GM19467 (cell line): ENCODE data around the gene SMARCD3.

ENCODE experiments used
- ATAC-seq: cut with Tn5 transposase; IDR thresholded peaks from one replicate; pipeline ENCODE4 v1.9.1; 2021; ENCODE audit warnings: mild to moderate bottlenecking, moderate library complexity; ENCODE audit not compliant: unreplicated experiment

SMARCD3 gene

DNA sequence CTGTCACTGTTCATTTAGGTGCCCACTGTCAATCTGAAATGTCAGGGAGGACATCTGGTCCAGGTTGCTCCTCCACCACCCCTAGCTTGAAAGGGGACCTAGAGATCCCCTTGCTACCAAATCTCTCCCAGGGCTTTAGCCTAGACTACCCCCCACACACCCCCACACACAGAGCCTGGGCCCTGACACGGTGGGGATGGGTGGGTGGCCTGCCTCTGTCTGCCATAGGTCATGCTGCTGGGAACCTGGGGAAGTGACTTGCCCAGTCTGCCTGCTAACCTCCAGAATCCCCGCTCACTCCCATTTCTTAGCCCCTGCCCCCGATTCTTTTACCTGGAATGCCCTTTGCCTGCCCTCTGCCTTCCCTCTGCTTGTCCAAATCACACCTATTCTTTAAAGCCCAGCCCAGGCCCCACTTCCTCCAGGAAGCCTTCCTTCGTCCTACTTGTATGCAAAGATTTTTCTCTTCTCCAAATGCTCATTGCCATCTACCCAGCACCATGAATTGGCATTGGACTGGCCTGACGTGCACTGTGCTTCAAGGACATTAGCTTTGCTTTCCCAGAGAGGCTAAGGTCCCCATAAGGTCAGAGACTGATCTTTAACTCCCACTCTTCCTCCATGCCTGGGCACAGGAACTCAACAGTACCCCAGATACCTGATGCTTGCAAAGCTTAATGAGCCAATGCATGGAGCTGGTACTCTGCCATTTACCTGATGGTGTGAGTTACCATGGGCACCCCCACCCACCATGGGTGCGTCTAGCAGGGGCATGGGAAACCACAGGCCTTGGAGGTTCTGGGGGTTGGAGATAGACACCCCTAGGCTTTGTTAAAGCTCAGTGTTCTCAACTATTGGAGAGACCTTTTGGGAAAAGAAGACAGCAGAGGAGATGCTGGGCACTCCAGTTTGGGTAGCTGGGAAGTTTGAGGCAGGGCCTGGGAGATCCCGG is 2.0 kb upstream of the SMARCD3 start:
- ATAC-seq: no peak

DNA sequence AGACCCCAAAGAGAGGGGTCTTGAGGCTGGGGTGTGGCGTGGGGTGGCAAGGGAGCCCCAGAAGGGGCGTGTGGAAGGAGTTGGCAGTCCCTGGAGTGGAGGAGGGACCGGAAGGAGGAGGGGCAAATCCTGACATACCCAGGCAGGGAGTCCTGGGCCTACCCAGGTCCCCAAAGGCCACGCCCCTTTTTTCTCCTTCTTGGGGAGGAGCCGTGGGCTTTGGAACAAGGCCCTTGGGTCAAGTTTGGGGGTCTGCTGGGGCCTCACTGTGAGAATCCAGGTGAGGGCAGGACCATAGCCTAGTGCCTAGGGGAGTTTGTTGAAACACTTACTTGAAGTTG is 1.2 kb upstream of the SMARCD3 start:
- ATAC-seq: no peak

DNA sequence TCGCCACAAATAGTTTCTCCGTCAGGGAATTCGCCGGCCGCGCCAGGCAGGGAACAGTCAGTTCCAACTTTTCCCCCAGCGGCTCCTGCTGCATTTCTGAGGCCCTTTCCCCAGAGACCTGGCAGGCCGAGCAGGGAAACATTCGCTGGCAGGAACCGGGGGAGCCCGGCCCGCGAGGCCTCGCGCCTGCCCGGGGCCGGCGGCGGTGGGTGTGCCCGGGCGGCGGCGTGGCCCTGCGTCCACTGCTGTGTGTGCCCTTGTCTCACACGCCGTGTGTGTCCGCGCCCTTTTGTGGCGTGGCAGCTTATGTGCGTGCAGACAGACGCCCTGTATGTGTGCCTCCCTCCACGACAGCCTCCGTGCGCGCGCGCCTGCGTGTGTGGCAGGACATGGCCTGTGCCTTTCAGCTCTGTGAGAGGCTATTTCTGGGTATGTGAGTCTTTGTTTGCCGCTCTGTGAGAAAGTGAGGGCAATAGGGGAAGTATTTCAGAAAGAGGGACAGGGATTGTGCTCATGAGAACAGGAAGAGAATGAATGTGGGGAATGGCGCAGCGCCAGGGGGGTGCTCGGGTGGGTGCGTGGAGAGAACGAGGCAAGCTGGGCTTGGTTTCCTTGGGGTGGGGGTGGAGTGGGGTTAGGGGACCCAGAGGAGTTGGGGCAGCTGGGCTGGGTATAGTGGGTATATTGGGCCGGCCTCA is 689 bp upstream of the SMARCD3 start:
- ATAC-seq: no peak

DNA sequence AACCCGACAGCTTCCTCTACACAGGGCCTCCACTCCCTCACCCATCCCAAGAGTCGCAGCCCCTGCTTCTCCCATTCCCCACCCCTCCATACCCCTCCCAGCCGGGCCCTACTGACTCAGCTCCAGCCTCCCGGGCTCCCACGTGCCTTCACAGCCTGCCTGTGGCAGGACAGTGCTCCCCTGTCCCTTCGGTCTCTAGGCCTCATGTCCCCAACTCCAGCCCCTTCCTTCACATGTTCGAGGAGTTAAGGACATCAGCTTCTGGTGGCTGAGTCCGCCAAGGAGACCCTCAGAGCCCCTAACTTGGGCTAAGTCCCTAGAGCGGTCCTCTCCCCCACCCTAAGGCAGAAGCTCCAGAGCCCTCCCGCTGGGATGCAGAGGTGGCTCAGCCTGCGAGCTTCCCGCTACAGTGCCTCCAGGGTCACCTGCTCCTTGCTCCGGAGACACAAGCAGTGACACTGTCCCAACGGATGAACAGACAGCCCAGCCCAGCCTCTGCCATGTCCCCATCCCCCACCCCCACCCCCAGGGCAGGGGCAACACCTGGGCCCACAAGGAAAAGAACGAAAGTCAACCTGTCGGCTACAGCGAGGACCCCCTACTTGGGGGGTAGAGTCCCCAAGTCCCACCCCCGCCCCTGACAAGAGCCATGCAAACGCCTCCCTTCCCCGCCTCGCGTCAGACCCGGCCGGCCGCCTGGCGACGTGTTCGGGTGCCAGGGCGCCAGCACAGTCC is 716 bp downstream of the SMARCD3 start:
- no peak for ATAC-seq

DNA sequence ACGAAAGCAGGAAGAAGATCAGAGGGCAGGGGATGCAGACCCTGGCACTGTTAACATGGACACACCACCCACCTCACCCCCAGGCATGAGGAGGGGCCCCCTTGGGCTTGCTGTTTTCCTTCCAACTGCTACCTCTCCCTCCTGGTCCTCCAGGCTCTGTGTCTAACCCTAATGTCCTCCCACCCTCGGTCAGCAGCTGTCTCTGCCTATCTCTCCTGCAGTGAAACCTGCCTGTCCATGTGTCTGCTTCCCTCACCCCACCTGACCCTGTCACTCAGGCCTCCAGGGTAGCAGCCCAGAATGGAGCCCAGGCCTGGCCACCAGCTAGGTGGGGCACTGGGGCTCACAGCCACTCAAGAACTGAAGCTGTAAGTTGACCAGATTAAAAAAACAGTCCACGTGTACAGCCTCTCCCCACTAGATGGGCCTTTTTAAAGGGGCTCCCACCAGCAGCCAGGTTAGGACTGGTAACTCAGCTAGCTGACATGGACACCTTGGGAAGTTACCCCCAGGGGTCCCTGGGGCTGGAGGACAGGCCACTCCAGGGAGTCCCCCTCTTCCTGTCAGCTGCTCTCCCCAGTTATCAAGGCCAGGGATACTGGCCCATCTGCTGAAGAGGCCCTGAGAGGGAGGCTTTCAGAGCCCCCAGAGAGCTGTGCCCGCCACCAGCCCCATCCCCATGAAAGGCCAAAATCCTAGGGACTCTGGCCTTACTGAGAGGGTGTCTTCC is 1.5 kb downstream of the SMARCD3 start:
- no peak for ATAC-seq

DNA sequence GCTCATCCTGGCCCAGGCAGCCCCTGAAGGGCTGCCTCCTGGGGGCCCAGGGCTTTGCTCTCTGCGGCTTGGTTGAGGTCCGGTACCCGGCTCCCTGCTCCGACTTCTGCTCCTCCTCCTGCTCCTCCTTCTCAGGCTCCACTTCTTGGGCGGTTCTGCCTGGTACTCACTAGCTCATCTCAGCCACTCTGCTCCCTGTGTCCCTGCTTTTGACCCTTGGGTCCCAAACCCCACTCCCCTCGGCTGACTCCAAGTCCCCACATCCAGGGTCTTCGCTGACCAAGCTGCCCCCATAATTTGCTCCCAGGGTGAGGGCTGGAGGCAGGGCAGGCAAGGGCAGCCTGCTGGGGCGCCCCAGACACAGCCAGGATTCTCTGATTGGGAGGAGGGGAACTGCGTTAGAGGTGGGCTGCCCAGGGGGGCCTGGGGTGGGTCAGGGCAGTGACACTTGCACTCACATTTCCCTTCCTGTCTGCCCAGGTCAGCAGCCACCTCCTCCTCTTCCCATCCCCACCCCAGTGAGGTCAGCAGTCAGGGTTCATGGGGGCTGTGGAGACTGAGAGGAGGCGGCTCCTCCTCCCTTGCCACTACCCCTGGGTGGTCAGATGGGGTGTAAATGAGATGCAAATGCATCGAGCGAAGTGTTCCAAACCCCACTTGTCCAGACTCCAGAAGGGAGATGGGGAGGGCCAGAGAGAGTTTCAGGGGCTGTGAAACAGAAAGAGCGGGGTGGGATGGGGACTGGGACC is 2.2 kb downstream of the SMARCD3 start:
- ATAC-seq: no peak

DNA sequence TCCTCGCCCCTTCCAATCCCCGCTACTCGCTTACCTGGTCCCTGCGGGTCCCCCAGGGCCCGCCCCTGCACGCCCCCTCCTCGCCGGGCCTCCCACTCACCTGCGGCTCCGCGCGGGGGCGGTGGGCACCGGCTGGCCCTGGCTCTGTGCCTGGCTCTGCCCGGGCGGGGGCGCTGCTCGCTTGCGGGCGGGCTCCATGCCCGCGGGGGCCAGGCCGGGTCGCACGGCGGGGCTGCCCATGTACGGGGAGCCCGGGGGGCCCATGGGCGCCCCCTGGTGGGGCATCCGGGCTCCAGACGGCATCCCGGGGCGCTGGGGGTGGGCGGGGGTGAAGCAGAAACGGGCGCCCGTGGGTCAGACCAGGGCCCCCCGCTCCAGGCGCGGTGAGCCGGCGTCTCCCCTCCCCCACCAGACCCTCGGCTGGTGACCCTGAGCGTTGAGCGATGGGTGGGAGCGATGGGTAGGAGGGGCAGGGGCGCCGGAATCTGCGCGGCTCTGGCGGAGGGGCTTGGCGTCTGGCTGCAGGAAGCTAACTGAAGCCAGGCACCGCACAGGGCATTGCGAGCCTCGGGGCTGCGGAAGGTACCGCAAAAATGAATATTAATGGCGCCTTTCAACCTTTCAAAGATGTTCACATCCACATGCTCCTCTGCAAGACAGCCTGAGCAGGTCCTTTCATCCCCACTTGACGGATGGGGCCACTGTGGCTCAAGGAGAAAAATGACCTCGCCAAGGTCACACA is 3.0 kb downstream of the SMARCD3 start:
- no peak for ATAC-seq

DNA sequence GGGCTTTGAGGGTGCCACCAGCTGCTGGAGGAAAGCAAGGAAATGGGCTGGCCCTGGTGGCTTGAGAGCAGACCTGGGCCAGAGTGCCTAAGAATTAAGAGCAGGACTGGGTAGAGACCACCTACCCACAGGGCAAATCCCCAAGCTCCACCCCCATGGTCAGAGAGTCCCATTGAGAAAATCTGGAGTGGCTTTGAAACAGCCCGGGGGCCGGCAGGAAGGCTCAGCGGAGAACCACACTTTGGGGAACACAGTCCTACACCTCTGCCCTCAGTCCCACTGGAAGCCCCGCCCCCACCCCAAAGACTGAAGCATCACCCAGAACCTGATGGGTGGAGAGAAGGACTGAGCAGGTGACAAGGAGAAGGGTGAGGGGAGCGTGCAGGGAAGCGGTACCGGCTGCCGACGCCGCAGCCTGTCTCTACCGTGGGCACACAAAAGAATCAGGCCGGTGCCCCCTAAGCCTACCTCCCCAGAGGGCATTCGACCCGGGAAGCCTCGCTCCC is 3.6 kb downstream of the SMARCD3 start:
- no peak for ATAC-seq

DNA sequence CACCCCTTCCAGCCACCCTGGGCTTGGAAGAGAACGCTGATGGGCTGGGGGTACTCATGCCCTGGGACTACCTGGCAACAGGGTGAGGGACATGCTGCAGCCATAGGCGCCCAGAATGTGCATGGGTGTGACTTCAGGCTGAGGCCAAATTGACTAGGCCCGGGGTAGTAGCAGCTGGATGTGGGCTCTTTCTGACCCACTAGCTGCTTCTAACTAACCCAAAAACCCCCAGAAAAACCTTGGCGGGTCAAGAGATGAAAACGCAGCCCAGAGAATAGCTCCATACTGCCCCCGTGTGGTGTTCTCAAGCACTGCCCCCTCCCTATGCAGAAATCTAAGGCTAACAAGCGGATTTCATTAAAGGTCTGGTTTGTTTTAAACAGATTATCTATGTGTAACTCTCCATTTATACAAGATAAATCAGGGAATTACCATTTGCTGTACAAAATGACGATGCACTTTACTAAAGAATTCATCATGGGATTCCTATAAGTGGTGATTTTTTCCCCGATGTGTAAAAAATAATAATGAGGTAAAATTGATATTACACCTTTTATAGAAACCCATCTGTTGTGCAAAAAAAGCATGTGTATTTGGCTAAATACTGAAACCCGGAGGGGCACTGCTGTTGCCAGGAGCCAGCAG is 4.2 kb downstream of the SMARCD3 start:
- no peak for ATAC-seq

DNA sequence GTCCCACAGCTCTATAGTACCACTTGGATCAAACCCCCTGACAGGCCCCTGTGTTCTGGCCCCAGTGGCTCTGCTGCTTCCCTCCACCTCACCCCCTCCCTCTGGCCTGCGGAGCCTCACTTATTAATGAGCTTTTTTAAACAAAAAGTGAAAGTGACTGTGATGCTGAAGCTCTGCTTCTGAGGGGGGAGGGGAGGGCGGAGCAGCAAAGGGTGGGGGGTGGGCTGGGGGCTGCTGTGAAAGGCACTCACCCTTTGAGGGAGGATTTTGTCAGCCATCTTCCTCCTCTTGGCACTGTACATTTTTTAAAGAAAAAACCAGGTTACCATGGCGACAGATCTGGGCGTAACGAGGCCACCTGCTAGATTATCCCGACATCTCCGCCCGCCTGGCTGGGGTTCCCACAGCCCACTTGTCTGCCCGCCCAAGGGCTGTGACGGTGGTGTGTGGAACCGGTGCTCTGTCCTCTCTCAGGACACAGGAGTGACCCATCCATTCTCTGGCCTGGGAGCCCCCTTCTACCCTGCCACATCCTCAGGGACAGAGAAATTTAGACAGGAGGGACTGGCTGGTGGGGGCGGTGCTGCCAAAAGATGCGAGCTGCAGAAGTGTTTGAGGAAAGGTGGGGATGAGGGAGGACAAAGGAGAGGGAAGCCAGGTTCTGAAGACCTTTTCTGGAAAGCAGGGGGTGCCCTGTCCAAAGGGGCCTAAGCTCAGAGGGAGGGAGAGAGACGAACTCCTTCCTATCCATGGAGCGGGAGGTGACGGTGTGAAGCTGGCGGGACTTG is 4.9 kb downstream of the SMARCD3 start:
- ATAC-seq: no peak

DNA sequence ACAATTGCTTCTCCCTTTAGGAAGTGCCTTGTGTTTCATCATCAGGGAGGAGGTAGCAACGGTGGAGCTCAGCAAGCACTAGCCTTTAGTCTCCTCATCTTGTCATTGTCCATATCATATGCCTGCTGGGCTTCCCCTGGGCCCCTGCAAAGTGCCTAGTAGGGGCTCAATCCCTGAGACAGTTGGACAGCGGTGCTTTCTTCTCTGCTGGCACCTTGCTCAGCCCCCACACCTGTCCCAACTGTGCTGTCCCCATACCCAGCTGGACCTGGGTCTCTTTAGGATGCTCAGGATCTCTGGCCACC is 5.5 kb downstream of the SMARCD3 start:
- no peak for ATAC-seq

DNA sequence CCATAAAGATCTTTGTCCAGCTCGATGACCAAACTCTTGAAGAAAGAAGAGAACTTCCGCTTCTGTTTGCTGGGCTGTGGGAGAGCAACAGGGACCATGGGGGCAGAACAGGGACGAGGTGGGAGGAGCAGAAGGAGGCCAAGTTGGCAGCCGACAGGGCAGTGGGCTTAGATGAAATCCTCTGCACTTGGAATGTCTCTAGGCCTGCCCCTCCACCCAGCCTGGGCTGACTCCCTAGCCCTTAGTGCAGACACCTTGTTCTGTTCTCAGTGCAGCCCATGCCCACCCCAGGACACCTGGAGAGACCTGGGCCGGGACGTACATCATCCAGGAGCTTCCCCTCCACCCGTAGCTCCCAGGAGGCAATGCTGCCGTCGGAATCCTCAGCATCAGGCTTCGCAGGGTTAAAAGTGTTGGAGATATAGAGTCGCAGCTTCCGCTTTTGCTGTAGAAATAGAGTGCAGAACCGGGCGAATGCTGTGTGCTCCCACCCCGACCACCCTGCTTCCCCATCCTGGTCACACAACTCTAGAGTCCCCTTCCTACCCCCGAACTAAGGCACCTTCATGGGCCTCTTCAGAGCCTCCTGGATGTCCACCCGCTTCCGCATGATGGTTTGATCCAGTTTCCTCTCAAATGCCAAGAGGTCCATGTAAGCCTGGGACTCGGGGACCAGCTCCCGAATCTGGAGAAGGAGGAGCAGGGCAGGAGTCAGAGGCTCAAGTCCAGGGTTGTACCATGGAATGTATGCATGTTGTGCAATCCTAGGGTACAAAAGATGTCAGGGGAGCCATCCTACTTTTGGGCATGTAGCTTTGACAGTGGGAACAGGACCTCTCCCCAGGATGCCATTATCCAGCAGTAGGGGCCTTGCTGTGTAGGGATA is 6.1 kb downstream of the SMARCD3 start:
- no peak for ATAC-seq

DNA sequence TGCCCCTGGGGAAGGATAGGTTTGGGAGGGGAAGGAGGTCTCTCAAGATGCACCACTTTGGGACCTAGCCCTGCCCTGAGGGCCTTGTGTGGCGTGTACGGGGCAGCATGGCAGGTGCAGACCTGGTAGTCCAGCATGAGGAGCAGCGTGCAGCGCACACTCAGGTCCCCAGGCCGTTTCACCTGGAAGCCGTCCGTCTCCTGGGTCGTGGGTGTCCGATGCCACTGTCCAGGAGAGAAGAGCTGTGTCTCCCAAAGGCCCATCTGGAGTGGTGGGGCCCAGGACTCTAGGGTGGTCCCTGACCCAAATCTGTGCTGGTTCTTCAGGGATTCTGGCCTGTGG is 6.8 kb downstream of the SMARCD3 start:
- no peak for ATAC-seq

DNA sequence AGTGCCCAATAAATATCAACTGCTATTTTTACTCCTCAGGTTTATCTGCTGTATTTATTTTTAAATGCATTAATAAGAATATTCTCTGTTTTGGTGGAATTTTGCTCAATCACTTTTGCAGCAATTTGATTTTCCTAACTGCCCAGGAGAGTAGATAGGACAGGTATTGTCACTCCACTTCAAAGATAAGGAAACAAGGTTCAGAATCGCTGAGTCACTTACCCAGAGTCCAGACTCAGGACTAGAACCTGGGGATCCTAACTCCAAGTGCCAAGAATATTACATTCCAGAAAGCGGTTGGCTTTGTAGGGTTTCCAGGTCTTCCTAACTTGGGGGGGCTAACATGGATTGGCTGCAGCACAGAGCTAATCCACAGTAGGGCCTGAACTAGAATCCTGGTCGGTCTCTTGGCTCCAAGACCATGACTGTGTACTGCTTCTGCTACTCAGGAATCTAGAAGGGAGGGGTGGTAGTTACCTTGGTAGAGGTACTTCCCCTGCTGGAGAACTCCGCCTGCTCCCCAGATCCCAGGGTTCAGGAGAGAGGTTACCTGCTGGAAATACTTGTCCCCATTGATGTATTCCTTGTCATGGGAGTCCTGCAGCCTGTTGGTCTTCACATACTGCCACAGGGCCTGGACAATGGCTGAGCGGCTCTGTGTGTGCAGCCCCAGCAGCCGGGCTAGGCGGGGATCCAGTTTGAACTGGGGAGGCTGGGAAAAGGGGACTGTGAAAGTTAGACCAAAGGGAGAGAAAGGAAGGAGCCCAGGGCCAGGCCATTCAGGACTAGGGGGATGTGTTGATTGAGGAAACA is 7.3 kb downstream of the SMARCD3 start:
- ATAC-seq: no peak

DNA sequence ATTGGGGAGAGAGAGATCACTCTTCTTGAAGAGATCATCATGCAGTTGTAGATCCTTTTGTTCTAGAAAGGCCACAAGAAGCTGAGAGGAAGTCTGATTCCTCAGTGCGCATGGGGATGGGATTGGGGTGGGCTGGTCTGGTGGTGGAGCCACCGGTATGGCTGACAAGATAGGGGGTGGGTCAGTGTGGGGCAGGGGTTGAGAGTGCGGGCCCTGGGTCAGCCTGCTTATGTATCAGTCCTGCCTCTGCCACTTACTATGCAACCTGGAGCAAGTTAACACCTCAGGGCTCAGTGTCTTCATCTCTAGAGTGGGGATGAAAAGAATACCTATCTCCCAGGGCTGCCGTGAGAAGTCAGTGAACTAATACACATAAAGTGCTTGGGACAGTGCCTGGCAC is 8.0 kb downstream of the SMARCD3 start:
- ATAC-seq: no peak

DNA sequence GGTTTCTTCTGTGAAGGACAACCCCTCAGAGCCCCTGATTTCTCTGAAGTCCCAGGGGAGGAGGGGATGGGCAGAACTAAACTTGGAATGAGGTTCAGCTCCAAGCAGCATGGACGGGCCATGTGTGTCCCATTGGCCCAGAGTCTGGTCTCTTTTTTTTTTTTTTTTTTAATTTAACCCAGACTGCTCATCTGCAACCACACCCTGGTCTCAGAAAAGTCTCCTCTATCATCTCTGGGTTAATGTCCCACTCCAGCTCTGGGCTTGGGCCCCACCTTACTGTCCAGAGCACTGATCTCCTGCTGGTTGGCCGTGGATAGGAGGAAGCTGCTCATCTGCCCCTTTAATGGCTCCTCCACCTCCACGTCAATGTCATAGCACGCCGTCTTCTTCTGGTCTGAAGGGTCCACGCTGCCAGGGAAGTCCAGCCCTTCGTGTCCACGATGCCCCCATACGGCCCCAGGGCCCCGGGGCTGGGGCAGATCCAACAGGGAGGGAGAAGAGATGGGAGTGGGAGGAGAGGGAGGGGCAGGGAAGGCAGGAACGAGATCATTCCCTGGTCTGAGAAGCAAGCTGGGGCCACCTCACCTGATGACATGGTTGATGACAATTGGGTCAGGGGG is 8.5 kb downstream of the SMARCD3 start:
- ATAC-seq: no peak
